ENCODE results near the gene DUSP6. TPM values are rescaled to one million over a fixed set of nuclear protein-coding genes. Genes with fewer than 3 reads are reported as not detected.

Gene DUSP6
- total and polyA plus RNA-seq, 2 donors (not counting 1 experiment from before 2014, with no cell fraction given), result 7.0 to 50.0 TPM

GRCh38 chr12:89364058-89364457 lies 11.8 kb upstream of the DUSP6 start:
- peak in 1 of 2 donors; percentile 36 for DNase-seq (ENCODE audit: low read depth in 2 of 2)
- no peak overlapping the region for H3K9ac ChIP-seq (ENCODE audit: insufficient read depth, low read length)
- no peaks in the 10 kb centered on the region for H3K27me3 ChIP-seq (ENCODE audit: control insufficient read depth, insufficient read depth, low read length)
- H3K79me2 ChIP-seq (ENCODE audit: control insufficient read depth, insufficient read depth, low read length), result no peaks in the 10 kb centered on the region
- no peaks in the 10 kb centered on the region for H3K4me1 ChIP-seq (ENCODE audit: control insufficient read depth, extremely low read depth, insufficient read depth, low read length)
- no peaks in the 10 kb centered on the region for H3K9me3 ChIP-seq (ENCODE audit: control insufficient read depth, insufficient read depth, low read depth, low read length)
- H3K4me2 ChIP-seq (ENCODE audit: extremely low read depth, insufficient read depth, low read length), result no peak overlapping the region
- H2AFZ ChIP-seq (ENCODE audit: low read length), result no peak overlapping the region
- no peaks in the 10 kb centered on the region for H3K36me3 ChIP-seq (ENCODE audit: control insufficient read depth, insufficient read depth, low read length)
- no peak overlapping the region for H3K27ac ChIP-seq (ENCODE audit: insufficient read depth, low read length)
- no peak overlapping the region for H3K4me3 ChIP-seq (replicated peaks in 1 of 4; ENCODE audit: control extremely low read depth in 1 of 4, insufficient read depth in 1 of 4, low read depth in 3 of 4, low read length in 4 of 4)
- no peak for TF ChIP-seq EZH2 (IDR thresholded peaks at IDR 0.05; ENCODE audit: low read length, missing control alignments)
- TF ChIP-seq, protein P1, sequence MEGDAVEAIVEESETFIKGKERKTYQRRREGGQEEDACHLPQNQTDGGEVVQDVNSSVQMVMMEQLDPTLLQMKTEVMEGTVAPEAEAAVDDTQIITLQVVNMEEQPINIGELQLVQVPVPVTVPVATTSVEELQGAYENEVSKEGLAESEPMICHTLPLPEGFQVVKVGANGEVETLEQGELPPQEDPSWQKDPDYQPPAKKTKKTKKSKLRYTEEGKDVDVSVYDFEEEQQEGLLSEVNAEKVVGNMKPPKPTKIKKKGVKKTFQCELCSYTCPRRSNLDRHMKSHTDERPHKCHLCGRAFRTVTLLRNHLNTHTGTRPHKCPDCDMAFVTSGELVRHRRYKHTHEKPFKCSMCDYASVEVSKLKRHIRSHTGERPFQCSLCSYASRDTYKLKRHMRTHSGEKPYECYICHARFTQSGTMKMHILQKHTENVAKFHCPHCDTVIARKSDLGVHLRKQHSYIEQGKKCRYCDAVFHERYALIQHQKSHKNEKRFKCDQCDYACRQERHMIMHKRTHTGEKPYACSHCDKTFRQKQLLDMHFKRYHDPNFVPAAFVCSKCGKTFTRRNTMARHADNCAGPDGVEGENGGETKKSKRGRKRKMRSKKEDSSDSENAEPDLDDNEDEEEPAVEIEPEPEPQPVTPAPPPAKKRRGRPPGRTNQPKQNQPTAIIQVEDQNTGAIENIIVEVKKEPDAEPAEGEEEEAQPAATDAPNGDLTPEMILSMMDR (conservative IDR thresholded peaks at IDR 0.05 in 1 of 2, IDR thresholded peaks at IDR 0.05 in 1 of 2; ENCODE audit: low read depth in 1 of 2, low read length in 2 of 2), result no peak
- H4K20me1 ChIP-seq (ENCODE audit: control insufficient read depth, extremely low read depth, insufficient read depth, low read length), result no peaks in the 10 kb centered on the region

- DNase-seq (ENCODE audit: low read depth in 2 of 2), result no peak
- no peak overlapping the region for H2AFZ ChIP-seq (ENCODE audit: low read length)
- H3K9ac ChIP-seq (ENCODE audit: insufficient read depth, low read length), result no peak overlapping the region
- TF ChIP-seq EZH2 (IDR thresholded peaks at IDR 0.05; ENCODE audit: low read length, missing control alignments), result no peak
- TF ChIP-seq, protein P1 (conservative IDR thresholded peaks at IDR 0.05 in 1 of 2, IDR thresholded peaks at IDR 0.05 in 1 of 2; ENCODE audit: low read depth in 1 of 2, low read length in 2 of 2), result no peak
- no peaks in the 10 kb centered on the region for H3K79me2 ChIP-seq (ENCODE audit: control insufficient read depth, insufficient read depth, low read length)
- H3K36me3 ChIP-seq (ENCODE audit: control insufficient read depth, insufficient read depth, low read length), result no peaks in the 10 kb centered on the region
- no peaks in the 10 kb centered on the region for H3K4me1 ChIP-seq (ENCODE audit: control insufficient read depth, extremely low read depth, insufficient read depth, low read length)
- H4K20me1 ChIP-seq (ENCODE audit: control insufficient read depth, extremely low read depth, insufficient read depth, low read length), result no peaks in the 10 kb centered on the region
- no peak overlapping the region for H3K4me2 ChIP-seq (ENCODE audit: extremely low read depth, insufficient read depth, low read length)
- no peak overlapping the region for H3K4me3 ChIP-seq (replicated peaks in 1 of 4; ENCODE audit: control extremely low read depth in 1 of 4, insufficient read depth in 1 of 4, low read depth in 3 of 4, low read length in 4 of 4)
- no peaks in the 10 kb centered on the region for H3K9me3 ChIP-seq (ENCODE audit: control insufficient read depth, insufficient read depth, low read depth, low read length)
- H3K27me3 ChIP-seq (ENCODE audit: control insufficient read depth, insufficient read depth, low read length), result no peaks in the 10 kb centered on the region
- H3K27ac ChIP-seq (ENCODE audit: insufficient read depth, low read length), result no peak overlapping the region
These were observed 11.3 kb upstream of the DUSP6 start for GRCh38 chr12:89363582-89363981.

DNA sequence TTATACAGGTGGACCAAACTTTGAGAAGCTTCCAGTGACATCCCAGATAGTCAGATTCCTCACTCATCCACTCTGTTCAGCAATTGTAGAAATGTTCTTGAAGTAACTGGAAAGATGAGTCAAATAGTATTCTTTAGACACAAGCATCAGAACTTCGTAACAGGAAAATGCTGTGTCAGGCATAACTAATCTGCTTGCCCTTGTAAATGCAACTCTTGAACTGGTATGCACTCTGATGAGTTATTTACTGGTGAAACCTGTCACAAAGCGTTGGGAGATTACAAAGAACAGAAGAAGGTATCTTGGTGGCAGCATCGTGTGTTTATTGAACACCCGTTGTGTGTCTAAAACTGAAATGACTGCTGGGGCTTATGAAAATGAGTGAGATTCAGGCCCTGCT lies 10.8 kb upstream of the DUSP6 start:
- TF ChIP-seq, protein P1 (conservative IDR thresholded peaks at IDR 0.05 in 1 of 2, IDR thresholded peaks at IDR 0.05 in 1 of 2; ENCODE audit: low read depth in 1 of 2, low read length in 2 of 2), result no peak
- TF ChIP-seq EZH2 (IDR thresholded peaks at IDR 0.05; ENCODE audit: low read length, missing control alignments), result no peak
- H3K4me3 ChIP-seq (replicated peaks in 1 of 4; ENCODE audit: control extremely low read depth in 1 of 4, insufficient read depth in 1 of 4, low read depth in 3 of 4, low read length in 4 of 4), result no peak overlapping the region
- H4K20me1 ChIP-seq (ENCODE audit: control insufficient read depth, extremely low read depth, insufficient read depth, low read length), result no peaks in the 10 kb centered on the region
- H3K4me1 ChIP-seq (ENCODE audit: control insufficient read depth, extremely low read depth, insufficient read depth, low read length), result no peaks in the 10 kb centered on the region
- H3K79me2 ChIP-seq (ENCODE audit: control insufficient read depth, insufficient read depth, low read length), result no peaks in the 10 kb centered on the region
- H3K27me3 ChIP-seq (ENCODE audit: control insufficient read depth, insufficient read depth, low read length), result no peaks in the 10 kb centered on the region
- H2AFZ ChIP-seq (ENCODE audit: low read length), result no peak overlapping the region
- no peaks in the 10 kb centered on the region for H3K36me3 ChIP-seq (ENCODE audit: control insufficient read depth, insufficient read depth, low read length)
- H3K4me2 ChIP-seq (ENCODE audit: extremely low read depth, insufficient read depth, low read length), result no peak overlapping the region
- no peak overlapping the region for H3K27ac ChIP-seq (ENCODE audit: insufficient read depth, low read length)
- DNase-seq (ENCODE audit: low read depth in 2 of 2), result no peak
- no peak overlapping the region for H3K9ac ChIP-seq (ENCODE audit: insufficient read depth, low read length)
- H3K9me3 ChIP-seq (ENCODE audit: control insufficient read depth, insufficient read depth, low read depth, low read length), result no peaks in the 10 kb centered on the region
